H9 (cell line): Measurements from ENCODE around the gene GSX2. TPM values are rescaled to one million over a fixed set of nuclear protein-coding genes. Genes with fewer than 3 reads are reported as not detected.

Experiments
- DNase-seq: peaks from one replicate; pipeline ENCODE4 v3.0.0-alpha.2; 2017
- H2AFZ ChIP-seq: one replicate; pipeline ENCODE4 v1.6.1; 2013; ENCODE audit warnings: mild to moderate bottlenecking, low read length, control low read depth, moderate library complexity
- H2AK5ac ChIP-seq: 2 replicates; pipeline ENCODE4 v1.6.1; 2013; ENCODE audit warnings: low read length, control low read depth, mixed read lengths; ENCODE audit not compliant: insufficient read length
- H2BK120ac ChIP-seq: one replicate; pipeline ENCODE4 v1.6.1; 2013; ENCODE audit warnings: low read depth, mild to moderate bottlenecking, low read length, control low read depth, inconsistent platforms; ENCODE audit not compliant: poor library complexity, severe bottlenecking
- H2BK12ac ChIP-seq: 2 replicates; pipeline ENCODE4 v1.6.1; 2013; ENCODE audit warnings: low read length, control low read depth, mixed read lengths, low read depth; ENCODE audit not compliant: insufficient read length
- H2BK15ac ChIP-seq: 2 replicates; pipeline ENCODE4 v1.6.1; 2013; ENCODE audit warnings: low read depth, low read length, control low read depth
- H2BK20ac ChIP-seq: one replicate; pipeline ENCODE4 v1.6.1; 2013; ENCODE audit warnings: low read depth, mild to moderate bottlenecking, low read length, control low read depth, inconsistent platforms; ENCODE audit not compliant: poor library complexity, severe bottlenecking
- H2BK5ac ChIP-seq: 2 replicates; pipeline ENCODE4 v1.6.1; 2013; ENCODE audit warnings: low read length, control low read depth, mixed read lengths; ENCODE audit not compliant: insufficient read length
- H3K14ac ChIP-seq: 2 replicates; pipeline ENCODE4 v1.6.1; 2013; ENCODE audit warnings: low read length, control low read depth; ENCODE audit not compliant: insufficient read depth
- H3K18ac ChIP-seq: 2 replicates; pipeline ENCODE4 v1.6.1; 2013; ENCODE audit warnings: low read depth, mild to moderate bottlenecking, mixed read lengths, low read length, control low read depth; ENCODE audit not compliant: insufficient read length
- H3K23ac ChIP-seq: 2 replicates; pipeline ENCODE4 v1.6.1; 2013; ENCODE audit warnings: low read length, control low read depth, mixed read lengths, low read depth; ENCODE audit not compliant: insufficient read length
- H3K23me2 ChIP-seq: 2 replicates; pipeline ENCODE4 v1.6.1; 2013; ENCODE audit warnings: low read depth, mild to moderate bottlenecking, mixed read lengths, low read length, control low read depth; ENCODE audit not compliant: insufficient read length, poor library complexity, severe bottlenecking
- H3K27ac ChIP-seq: 2 replicates; pipeline ENCODE4 v1.5.1; 2013; ENCODE audit warnings: low read length, control low read depth, mixed read lengths, low read depth; ENCODE audit not compliant: insufficient read length
- H3K27me3 ChIP-seq: 2 replicates; pipeline ENCODE4 v1.6.1; 2013; ENCODE audit warnings: low read length, control low read depth, inconsistent platforms; ENCODE audit not compliant: insufficient read depth
- H3K4ac ChIP-seq: 2 replicates; pipeline ENCODE4 v1.6.1; 2013; ENCODE audit warnings: low read depth, mild to moderate bottlenecking, control low read depth, inconsistent platforms, low read length, moderate library complexity
- H3K4me1 ChIP-seq: 2 replicates; pipeline ENCODE4 v1.6.1; 2013; ENCODE audit warnings: low read length, control low read depth, inconsistent platforms; ENCODE audit not compliant: insufficient read depth
- H3K4me2 ChIP-seq: 2 replicates; pipeline ENCODE4 v1.6.1; 2013; ENCODE audit warnings: low read length, control low read depth, mixed read lengths; ENCODE audit not compliant: insufficient read length, insufficient read depth
- H3K56ac ChIP-seq: 2 replicates; pipeline ENCODE4 v1.6.1; 2013; ENCODE audit warnings: low read depth, mild to moderate bottlenecking, mixed read lengths, low read length, control low read depth; ENCODE audit not compliant: insufficient read length
- H3K79me1 ChIP-seq: 2 replicates; pipeline ENCODE4 v1.6.1; 2013; ENCODE audit warnings: low read depth, mild to moderate bottlenecking, moderate library complexity, low read length, control low read depth, inconsistent platforms; ENCODE audit not compliant: insufficient read depth, poor library complexity, severe bottlenecking
- H3K79me2 ChIP-seq: 2 replicates; pipeline ENCODE4 v1.6.1; 2013; ENCODE audit warnings: low read length, control low read depth, inconsistent platforms; ENCODE audit not compliant: insufficient read depth
- H3K9ac ChIP-seq: 2 replicates; pipeline ENCODE4 v1.6.1; 2013; ENCODE audit warnings: low read length, control low read depth, mixed read lengths; ENCODE audit not compliant: insufficient read length; ENCODE audit errors: extremely low read depth
- H3K9me3 ChIP-seq: one replicate; pipeline ENCODE4 v1.6.1; 2013; ENCODE audit warnings: low read depth, low read length, inconsistent platforms; ENCODE audit not compliant: control insufficient read depth
- H3T11ph ChIP-seq: one replicate; pipeline ENCODE4 v1.6.1; 2013; ENCODE audit warnings: mild to moderate bottlenecking, low read length, control low read depth, inconsistent platforms
- H4K20me1 ChIP-seq: one replicate; pipeline ENCODE4 v1.6.1; 2013; ENCODE audit not compliant: control insufficient read depth, insufficient read length, insufficient read depth
- H4K5ac ChIP-seq: 2 replicates; pipeline ENCODE4 v1.6.1; 2013; ENCODE audit warnings: low read depth, mild to moderate bottlenecking, mixed read lengths, low read length, control low read depth; ENCODE audit not compliant: insufficient read length
- H4K8ac ChIP-seq: replicated peaks from 2 replicates; pipeline ENCODE4 v1.6.1; 2013; ENCODE audit warnings: low read length, control low read depth, mixed read lengths, low read depth; ENCODE audit not compliant: insufficient read length
- H4K91ac ChIP-seq: 2 replicates; pipeline ENCODE4 v1.6.1; 2013; ENCODE audit warnings: low read depth, mild to moderate bottlenecking, moderate library complexity, mixed read lengths, low read length, control low read depth; ENCODE audit not compliant: insufficient read length
- H3K27ac Mint-ChIP-seq, 3 experiments: 2 replicates in 2 of 3; 3 replicates in 1 of 3; pipeline ENCODE4 v1.8.0; 2020 to 2021; ENCODE audit warnings: mixed read lengths in 3 of 3, mild to moderate bottlenecking in 1 of 3, moderate library complexity in 1 of 3
- H3K27me3 Mint-ChIP-seq: 2 replicates; pipeline ENCODE4 v1.8.0; 2021; ENCODE audit warnings: low read depth, mild to moderate bottlenecking, moderate library complexity, mixed read lengths
- H3K36me3 Mint-ChIP-seq, 3 experiments: 2 replicates in 2 of 3; 3 replicates in 1 of 3; pipeline ENCODE4 v1.8.0; 2020 to 2021; ENCODE audit warnings: low read depth in 3 of 3, mixed read lengths in 3 of 3; ENCODE audit not compliant: insufficient read depth in 1 of 3
- H3K4me1 Mint-ChIP-seq, 2 experiments: 2 replicates each; pipeline ENCODE4 v1.8.0; 2020; ENCODE audit warnings: mixed read lengths in 2 of 2
- H3K4me3 Mint-ChIP-seq, 2 experiments: 2 replicates in 1 of 2; 3 replicates in 1 of 2; pipeline ENCODE4 v1.8.0; 2020 to 2021; ENCODE audit warnings: mild to moderate bottlenecking in 2 of 2, mixed read lengths in 2 of 2, moderate library complexity in 1 of 2
- H3K9me3 Mint-ChIP-seq, 2 experiments: 2 replicates in 1 of 2; 3 replicates in 1 of 2; pipeline ENCODE4 v1.8.0; 2020; ENCODE audit warnings: mild to moderate bottlenecking in 2 of 2, mixed read lengths in 2 of 2, moderate library complexity in 1 of 2
- CTCF ChIP-seq: fragments of 200-600 bp; sonication (generic); conservative IDR thresholded peaks from 3 replicates; pipeline ENCODE4 v1.8.0; 2021; ENCODE audit warnings: antibody characterized with exemption, mild to moderate bottlenecking
- WGBS: extraction: QIAGEN DNeasy Blood & Tissue Kit; methylation state at CpG from one replicate; pipeline ENCODE4 v1.1.7; 2013; ENCODE audit warnings: missing lambda C conversion rate, low lambda C conversion rate, mixed read lengths; ENCODE audit not compliant: insufficient read length; ENCODE audit errors: extremely low coverage; 5-methylcytosine and 5-hydroxymethylcytosine counted together
- total RNA-seq: library from RNA; stranded (reverse); gene quantifications from 2 replicates; pipeline ENCODE4 v1.2.1, GENCODE V29; 2021

The GSX2 gene
- total RNA-seq, 1 experiment from 2014 or later = not detected

- Histone ChIP-seq H3K27ac (no peak overlapping the region), H3K9me3 (no peaks in the 10 kb centered on the region), H3K9ac (peak overlapping the region; percentile 81), H3K23me2 (peaks cover 7% of the 10 kb centered on the region), H3K14ac (peak overlapping the region; percentile 66), H3K18ac (no peak overlapping the region), H3K23ac (no peak overlapping the region), H3K4ac (no peak overlapping the region), H2AFZ (no peak overlapping the region), H3K79me1 (peaks cover 3% of the 10 kb centered on the region), H3K4me1 (no peaks in the 10 kb centered on the region; the same call in 1 of the 2 replicates), H2BK5ac (no peak overlapping the region), H3K79me2 (no peaks in the 10 kb centered on the region), H2BK20ac (no peak overlapping the region), H2BK15ac (no peak overlapping the region), H3K4me2 (peak overlapping the region; percentile 98), H2BK12ac (no peak overlapping the region), H2AK5ac (no peak overlapping the region), H2BK120ac (no peak overlapping the region), H4K5ac (no peak overlapping the region), H4K8ac (no peak overlapping the region), H4K20me1 (no peaks in the 10 kb centered on the region), H3T11ph (no peak overlapping the region), H4K91ac (no peak overlapping the region), H3K56ac (no peak overlapping the region), H3K27me3 (no peaks in the 10 kb centered on the region)
- no peak for TF ChIP-seq CTCF
- DNase-seq = peak; percentile 36
- no CpG with 5 or more reads among the region's 38 CpGs for WGBS
- Mint-ChIP-seq H3K4me1 (peaks cover 31 to 36% of the 10 kb centered on the region in 2 experiments), H3K27ac (peak overlapping the region in 1 of 3 experiments; percentile 96; a peak in 4 of 7 replicates), H3K4me3 (peak overlapping the region; percentile 90 to 94), H3K9me3 (no peaks in the 10 kb centered on the region), H3K36me3 (no peaks in the 10 kb centered on the region), H3K27me3 (peaks cover 7% of the 10 kb centered on the region)
Observed at GRCh38 chr4:54063737-54064316, 36.1 kb upstream of the GSX2 start.
